Renal cortical epithelial cell (primary cell): ENCODE measurements around the gene TSPAN11. TPM values are rescaled to one million over a fixed set of nuclear protein-coding genes. Genes with fewer than 3 reads are reported as not detected.

Experiments used
- total RNA-seq: library from RNA; depleted of rRNA; stranded (reverse); fragments of >200 nt; gene quantifications from 2 replicates; pipeline ENCODE4 v1.2.3, GENCODE V29; 2014

Gene TSPAN11
- total RNA-seq, 1 donor from 2014 or later: 1.0 TPM

Other genes starting within 250 kb of the TSPAN11 start
- gene IPO8, start 230.9 kb upstream of the TSPAN11 start, total RNA-seq: 30.4 and 76.1 TPM in 2 replicates
- 10.9 and 15.4 TPM in 2 replicates for gene CAPRIN2, start 171.8 kb upstream of the TSPAN11 start, total RNA-seq
- gene DDX11, start 147.1 kb downstream of the TSPAN11 start, total RNA-seq: 10.8 and 19.8 TPM in 2 replicates